ENCODE results near the gene PAN3. TPM values are rescaled to one million over a fixed set of nuclear protein-coding genes. Genes with fewer than 3 reads are reported as not detected.

The PAN3 gene
- total RNA-seq, 2 experiments from 2014 or later = 37.7 to 40.1 TPM

GRCh38 chr13:28326056-28326455, 187.7 kb downstream of the PAN3 start:
- H3K27me3 Mint-ChIP-seq = peaks cover 3% of the 10 kb centered on the region
- no peak overlapping the region for H3K27ac Mint-ChIP-seq
- no peak for DNase-seq
- ChIA-PET CTCF (interaction anchor here (0.6 to 2.6 kb wide), 5 partner anchors 9 to 469 kb away, joined by 3 to 10 read pairs (median 3); no protein-coding TSS in a partner anchor), POLR2A (no interaction called here)
- no peaks in the 10 kb centered on the region for H3K36me3 Mint-ChIP-seq (ENCODE audit: low read depth)
- H3K4me3 Mint-ChIP-seq = no peak overlapping the region
- H3K9me3 Mint-ChIP-seq = no peaks in the 10 kb centered on the region
- no peaks in the 10 kb centered on the region for H3K4me1 Mint-ChIP-seq

GRCh38 chr13:28327373-28328270, 189.3 kb downstream of the PAN3 start:
- POLR2A ChIA-PET = no interaction called here
- Mint-ChIP-seq H3K27ac (no peak overlapping the region), H3K4me3 (no peak overlapping the region), H3K36me3 (ENCODE audit: low read depth) (no peaks in the 10 kb centered on the region), H3K9me3 (no peaks in the 10 kb centered on the region), H3K4me1 (no peaks in the 10 kb centered on the region), H3K27me3 (peaks cover 3% of the 10 kb centered on the region)
- no peak for DNase-seq
- CTCF ChIA-PET = interaction anchor here (1.8 kb wide), 1 partner anchor 469 kb away, joined by 5 read pairs; no protein-coding TSS in a partner anchor

GRCh38 chr13:28328271-28328607, 189.9 kb downstream of the PAN3 start:
- Mint-ChIP-seq H3K27me3 (peaks cover 4% of the 10 kb centered on the region), H3K4me3 (no peak overlapping the region), H3K4me1 (no peaks in the 10 kb centered on the region), H3K27ac (no peak overlapping the region), H3K9me3 (no peaks in the 10 kb centered on the region), H3K36me3 (ENCODE audit: low read depth) (no peaks in the 10 kb centered on the region)
- DNase-seq = no peak
- ChIA-PET POLR2A (no interaction called here), CTCF (interaction anchor here (0.6 to 1.8 kb wide), 2 partner anchors 8 to 468 kb away, joined by 3 to 5 read pairs; no protein-coding TSS in a partner anchor)

- ChIA-PET CTCF (interaction anchor here (1.8 kb wide), 1 partner anchor 467 kb away, joined by 5 read pairs; no protein-coding TSS in a partner anchor), POLR2A (no interaction called here)
- Mint-ChIP-seq H3K27ac (no peak overlapping the region), H3K4me3 (no peak overlapping the region), H3K4me1 (no peaks in the 10 kb centered on the region), H3K36me3 (ENCODE audit: low read depth) (no peaks in the 10 kb centered on the region), H3K9me3 (no peaks in the 10 kb centered on the region), H3K27me3 (peaks cover 11% of the 10 kb centered on the region)
- DNase-seq = no peak
Observed at GRCh38 chr13:28329395-28330158, 191.2 kb downstream of the PAN3 start.

- POLR2A ChIA-PET = no interaction called here
- Mint-ChIP-seq H3K36me3 (ENCODE audit: low read depth) (no peaks in the 10 kb centered on the region), H3K9me3 (no peaks in the 10 kb centered on the region), H3K4me1 (no peaks in the 10 kb centered on the region), H3K27ac (no peak overlapping the region), H3K27me3 (peaks cover 10% of the 10 kb centered on the region), H3K4me3 (no peak overlapping the region)
- DNase-seq = no peak
- CTCF ChIA-PET = interaction anchor here (1.2 kb wide), 1 partner anchor 9 kb away, joined by 3 read pairs; no protein-coding TSS in a partner anchor
Observed at GRCh38 chr13:28333204-28333881, 195.0 kb downstream of the PAN3 start.

GRCh38 chr13:28336193-28336657, 197.9 kb downstream of the PAN3 start:
- POLR2A ChIA-PET = no interaction called here
- CTCF ChIA-PET = no interaction called here
- DNase-seq = no peak
- no peaks in the 10 kb centered on the region for H3K36me3 Mint-ChIP-seq (ENCODE audit: low read depth)
- no peak overlapping the region for H3K27ac Mint-ChIP-seq
- H3K27me3 Mint-ChIP-seq = peaks cover 12% of the 10 kb centered on the region
- no peaks in the 10 kb centered on the region for H3K9me3 Mint-ChIP-seq
- no peaks in the 10 kb centered on the region for H3K4me1 Mint-ChIP-seq
- H3K4me3 Mint-ChIP-seq = no peak overlapping the region

GRCh38 chr13:28337166-28338005, 199.0 kb downstream of the PAN3 start:
- H3K9me3 Mint-ChIP-seq = no peaks in the 10 kb centered on the region
- CTCF ChIA-PET = no interaction called here
- H3K27ac Mint-ChIP-seq = no peak overlapping the region
- POLR2A ChIA-PET = no interaction called here
- peaks cover 12% of the 10 kb centered on the region for H3K27me3 Mint-ChIP-seq
- H3K36me3 Mint-ChIP-seq (ENCODE audit: low read depth) = no peaks in the 10 kb centered on the region
- H3K4me1 Mint-ChIP-seq = no peaks in the 10 kb centered on the region
- no peak for DNase-seq
- no peak overlapping the region for H3K4me3 Mint-ChIP-seq

- Mint-ChIP-seq H3K4me1 (no peaks in the 10 kb centered on the region), H3K4me3 (no peak overlapping the region), H3K9me3 (no peaks in the 10 kb centered on the region), H3K27ac (no peak overlapping the region), H3K27me3 (peaks cover 12% of the 10 kb centered on the region), H3K36me3 (ENCODE audit: low read depth) (no peaks in the 10 kb centered on the region)
- ChIA-PET CTCF (no interaction called here), POLR2A (no interaction called here)
- DNase-seq = no peak
Observed at GRCh38 chr13:28338006-28338574, 199.7 kb downstream of the PAN3 start.

- Mint-ChIP-seq H3K27me3 (peaks cover 6% of the 10 kb centered on the region), H3K4me3 (no peak overlapping the region), H3K9me3 (no peaks in the 10 kb centered on the region), H3K27ac (no peak overlapping the region), H3K36me3 (ENCODE audit: low read depth) (no peaks in the 10 kb centered on the region), H3K4me1 (no peaks in the 10 kb centered on the region)
- no peak for DNase-seq
- ChIA-PET CTCF (no interaction called here), POLR2A (no interaction called here)
Observed at GRCh38 chr13:28338742-28339141, 200.4 kb downstream of the PAN3 start.

- H3K36me3 Mint-ChIP-seq (ENCODE audit: low read depth) = no peaks in the 10 kb centered on the region
- no peak overlapping the region for H3K27ac Mint-ChIP-seq
- H3K27me3 Mint-ChIP-seq = peaks cover 9% of the 10 kb centered on the region
- no peaks in the 10 kb centered on the region for H3K9me3 Mint-ChIP-seq
- no peak for DNase-seq
- no peaks in the 10 kb centered on the region for H3K4me1 Mint-ChIP-seq
- H3K4me3 Mint-ChIP-seq = no peak overlapping the region
- ChIA-PET CTCF (no interaction called here), POLR2A (no interaction called here)
Observed at GRCh38 chr13:28339419-28339818, 201.1 kb downstream of the PAN3 start.

- DNase-seq = no peak
- Mint-ChIP-seq H3K27ac (no peak overlapping the region), H3K27me3 (peaks cover 8% of the 10 kb centered on the region), H3K36me3 (ENCODE audit: low read depth) (no peaks in the 10 kb centered on the region), H3K4me3 (no peak overlapping the region), H3K4me1 (no peaks in the 10 kb centered on the region), H3K9me3 (no peaks in the 10 kb centered on the region)
- ChIA-PET CTCF (interaction anchor here (1.1 kb wide), 1 partner anchor 9 kb away, joined by 3 read pairs; no protein-coding TSS in a partner anchor), POLR2A (no interaction called here)
Observed at GRCh38 chr13:28340272-28340793, 202.0 kb downstream of the PAN3 start.

GRCh38 chr13:28342251-28342650, 203.9 kb downstream of the PAN3 start:
- Mint-ChIP-seq H3K4me1 (peaks cover 5% of the 10 kb centered on the region), H3K36me3 (ENCODE audit: low read depth) (no peaks in the 10 kb centered on the region), H3K27ac (no peak overlapping the region), H3K4me3 (no peak overlapping the region), H3K9me3 (no peaks in the 10 kb centered on the region), H3K27me3 (peaks cover 8% of the 10 kb centered on the region)
- no peak for DNase-seq
- CTCF ChIA-PET = no interaction called here
- POLR2A ChIA-PET = no interaction called here

Data from activated CD4-positive, alpha-beta memory T cell treated with anti-CD3 and anti-CD28 coated beads, Interleukin-2, amount 10 ng/mL, durations not matched to agents 7 days and 5 days (primary cell).